HG03565 (cell line): ENCODE results near the gene ENTHD1.
"Not testable (repeated sequence)": the region's sequence is repeated elsewhere in the genome, so short reads cannot be mapped to it uniquely, and the experiment has no call there.

Source experiments
- ATAC-seq: cut with Tn5 transposase; IDR thresholded peaks from one replicate; pipeline ENCODE4 v1.9.1; 2021; ENCODE audit warnings: mild to moderate bottlenecking, moderate library complexity; ENCODE audit not compliant: unreplicated experiment

The ENTHD1 gene

DNA sequence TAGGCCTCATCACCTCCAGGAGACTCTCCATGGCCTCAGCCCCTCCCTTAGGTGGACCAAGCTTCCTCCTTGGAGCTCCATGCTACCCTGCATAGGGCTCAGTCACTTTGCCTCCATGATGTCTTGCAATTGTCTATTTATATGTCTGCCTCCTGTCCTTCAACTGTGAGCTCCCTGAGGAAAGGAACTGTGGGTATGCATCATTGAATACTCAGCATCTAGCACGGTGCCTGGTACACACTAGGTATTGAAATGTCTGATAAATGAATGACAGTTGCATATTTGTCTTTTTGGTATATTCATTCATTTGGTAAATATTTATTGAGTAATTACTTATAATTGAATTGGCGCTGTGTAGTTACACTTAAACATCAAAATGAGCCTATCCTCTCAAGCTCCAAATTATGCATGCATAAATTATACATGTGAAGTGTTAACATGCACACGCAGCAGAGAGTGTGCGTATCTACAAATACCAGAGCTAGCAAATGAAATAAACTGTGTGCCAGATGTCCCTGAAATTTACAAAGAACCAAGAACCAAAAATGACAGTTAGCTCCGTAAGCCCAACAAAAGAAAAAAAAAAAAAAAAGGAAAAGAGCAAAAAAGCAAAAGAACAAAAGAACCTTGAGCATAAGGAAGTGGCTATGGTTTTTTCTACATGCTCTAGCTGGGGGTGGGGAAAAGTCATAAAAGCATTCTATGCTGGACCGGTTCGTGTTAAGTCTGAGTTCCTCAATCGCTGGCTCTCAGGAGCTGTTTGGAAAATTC is 32.5 kb upstream of the ENTHD1 start:
- ATAC-seq, result no peak

DNA sequence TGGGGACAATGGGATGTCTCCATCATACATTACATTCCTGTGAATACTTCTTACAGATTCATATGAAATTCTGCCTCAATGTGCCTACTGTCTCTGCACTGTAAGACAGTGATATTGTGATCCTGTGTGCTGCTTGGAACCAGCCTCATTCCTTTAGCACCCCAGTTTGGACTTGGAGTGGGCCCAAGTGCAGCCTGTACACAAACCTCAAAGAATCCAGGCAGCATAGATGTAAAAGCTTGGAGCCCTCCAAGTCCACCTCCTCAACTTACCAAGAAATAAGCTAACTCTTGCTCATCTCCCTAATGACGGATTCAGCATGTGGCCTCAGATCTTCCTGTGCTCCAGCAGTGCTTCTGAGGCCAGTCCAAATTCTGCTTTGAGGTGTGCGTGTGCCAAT is 31.7 kb upstream of the ENTHD1 start:
- no peak for ATAC-seq

DNA sequence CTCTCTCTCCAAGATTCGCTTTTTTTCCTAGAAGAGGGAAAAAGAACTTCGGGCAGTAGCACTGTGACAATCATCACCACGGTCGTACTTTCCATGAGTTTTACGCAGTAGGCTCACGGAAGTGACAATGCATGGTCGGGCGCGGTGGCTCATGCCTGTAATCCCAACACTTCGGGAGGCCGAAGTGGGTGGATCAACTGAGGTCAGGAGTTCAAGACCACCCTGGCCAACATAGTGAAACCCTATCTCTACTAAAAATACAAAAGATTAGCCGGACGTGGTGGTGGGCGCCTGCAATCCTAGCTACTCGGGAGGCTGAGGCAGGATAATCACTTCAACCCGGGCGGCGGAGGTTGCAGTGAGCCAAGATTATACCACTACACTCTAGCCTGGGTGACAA is 30.7 kb upstream of the ENTHD1 start:
- ATAC-seq, result no peak

DNA sequence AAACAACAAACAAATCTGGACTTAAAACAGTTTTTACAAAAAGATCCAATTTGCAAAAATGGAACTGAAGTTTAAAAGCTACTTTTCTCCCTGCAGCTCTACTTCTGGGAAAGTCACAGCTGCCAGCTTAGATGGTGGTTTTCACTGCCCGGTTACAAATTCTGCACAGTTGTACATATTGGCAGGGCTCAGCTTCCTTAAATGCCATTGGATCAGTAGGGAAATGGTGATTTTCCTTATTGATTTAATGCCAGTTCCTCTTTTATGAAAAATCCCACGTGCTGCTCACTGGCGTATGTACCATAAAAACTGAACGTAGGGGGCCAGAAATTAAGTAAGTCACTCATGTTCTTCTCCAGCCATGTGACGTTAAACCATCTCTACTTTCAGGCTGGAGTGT is 30.1 kb upstream of the ENTHD1 start:
- no peak for ATAC-seq

DNA sequence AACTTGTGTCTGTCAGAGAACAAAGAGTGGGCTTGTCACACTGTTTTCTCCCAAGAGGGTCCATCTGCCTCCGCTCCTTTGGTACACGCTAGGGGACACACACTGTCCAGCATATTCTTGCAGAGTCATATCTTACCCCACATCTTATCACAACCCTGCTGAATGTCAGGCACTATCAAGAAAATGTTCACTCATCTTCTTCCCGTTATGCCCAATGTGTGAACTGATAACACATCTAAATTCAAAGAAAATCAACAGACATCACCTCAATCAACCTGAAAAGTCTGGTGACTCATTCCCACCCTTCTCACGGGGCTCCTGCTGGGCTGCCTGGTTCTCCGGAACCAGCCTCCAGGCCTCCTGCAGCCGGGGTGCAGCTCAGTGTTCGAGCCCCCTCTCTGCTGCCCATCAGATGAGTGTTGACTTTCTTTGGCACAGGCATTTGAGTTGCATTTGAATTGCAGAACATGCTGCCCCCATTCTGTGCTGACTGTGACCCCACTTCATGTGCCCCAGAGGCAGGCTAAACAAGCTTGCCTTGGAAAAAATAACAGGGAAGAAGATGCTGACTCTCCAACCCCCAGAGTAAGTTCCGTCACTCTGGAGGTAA is 26.7 kb upstream of the ENTHD1 start:
- no peak for ATAC-seq

DNA sequence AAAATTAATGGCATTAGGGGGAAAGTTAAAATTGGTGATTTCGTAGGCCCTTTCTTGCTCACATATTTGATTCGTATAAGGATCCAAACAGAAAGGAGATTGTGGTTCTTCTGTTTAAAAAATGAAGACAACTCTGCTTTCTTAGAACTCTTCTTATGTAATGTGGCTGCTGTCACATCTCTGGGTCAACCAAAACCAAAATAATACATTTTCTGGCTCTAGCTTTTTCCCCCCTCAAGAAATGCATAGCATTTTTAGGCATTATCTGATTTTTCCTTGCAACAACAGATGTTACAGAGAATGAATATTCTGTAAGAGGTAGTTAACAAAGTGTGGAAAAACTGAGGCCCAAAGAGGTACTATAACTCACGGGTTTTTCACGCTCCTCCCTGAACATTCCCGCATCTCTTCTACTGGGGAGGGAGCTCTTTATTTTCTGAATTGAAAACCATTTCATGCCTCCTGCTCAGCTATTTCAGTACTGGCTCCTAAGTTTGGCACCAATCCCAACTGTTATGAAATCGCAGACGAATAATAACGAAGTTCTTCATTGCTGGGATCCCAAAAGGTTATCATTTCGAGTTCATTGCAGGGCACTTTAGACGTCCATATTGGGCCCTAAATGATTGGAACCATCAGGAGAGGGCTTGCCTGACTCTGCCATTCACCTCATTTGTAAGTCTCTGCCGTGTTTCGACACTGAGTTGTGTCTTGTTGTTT is 24.4 kb upstream of the ENTHD1 start:
- no peak for ATAC-seq

DNA sequence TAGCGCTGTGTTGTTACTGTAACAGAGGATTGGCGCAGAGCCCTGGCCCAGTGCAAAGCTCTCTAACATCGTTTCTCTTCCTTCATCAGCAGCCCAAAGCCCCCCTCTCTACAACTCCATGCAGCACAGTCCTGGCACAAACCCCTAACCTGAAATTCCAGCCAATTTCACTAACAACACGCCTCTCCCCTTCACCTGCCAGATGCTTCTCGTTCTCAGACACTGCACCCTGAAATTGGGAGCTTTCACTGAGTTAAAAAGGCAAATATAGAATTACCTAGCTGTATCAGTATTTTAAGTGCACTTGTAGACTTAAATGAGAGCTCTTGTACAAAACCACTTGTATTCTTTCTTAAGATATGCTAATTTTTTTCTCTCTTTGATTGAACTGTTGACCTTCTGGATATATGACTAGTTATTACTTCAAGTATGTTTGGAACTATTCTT is 23.7 kb upstream of the ENTHD1 start:
- ATAC-seq, result no peak

DNA sequence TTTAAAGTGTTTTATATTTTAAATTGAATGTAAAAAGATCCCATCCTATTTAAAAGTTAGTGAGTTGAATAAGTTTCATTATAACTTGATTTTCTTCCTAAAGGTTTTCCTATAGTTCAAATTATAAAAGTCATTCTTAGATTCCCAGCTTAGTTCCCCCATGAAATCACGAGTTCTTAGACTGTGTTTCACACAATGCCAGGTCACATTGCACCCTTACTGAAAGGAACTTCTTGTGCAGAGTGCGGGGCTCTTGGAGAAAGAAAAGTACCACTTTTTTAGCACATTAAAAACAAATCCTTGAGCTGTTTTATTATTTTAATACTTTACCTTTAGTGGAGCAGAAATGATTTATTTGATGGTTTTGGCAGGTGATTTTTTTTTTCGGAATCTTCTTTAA is 22.9 kb upstream of the ENTHD1 start:
- ATAC-seq, result no peak

DNA sequence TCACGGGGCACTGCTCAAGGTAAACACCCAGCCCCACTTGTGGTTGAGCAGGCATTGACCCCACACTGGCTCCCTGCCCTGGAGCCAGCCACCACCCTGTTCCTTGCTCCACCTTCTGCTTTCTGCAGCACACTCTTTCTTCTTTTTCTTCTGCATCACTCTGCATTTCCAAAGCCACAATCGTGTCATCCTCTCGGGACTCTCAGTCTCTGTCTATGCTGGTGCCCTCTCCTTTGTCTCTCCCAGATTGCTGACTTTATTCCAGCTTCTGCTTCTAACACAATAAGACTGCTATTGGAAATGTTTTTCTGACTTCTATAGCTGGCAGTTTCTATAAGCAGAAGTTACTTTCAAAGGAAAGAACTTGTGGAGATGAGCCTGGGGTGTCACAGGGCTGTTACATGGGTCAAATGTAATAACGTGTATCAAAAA is 21.8 kb upstream of the ENTHD1 start:
- ATAC-seq, result no peak

DNA sequence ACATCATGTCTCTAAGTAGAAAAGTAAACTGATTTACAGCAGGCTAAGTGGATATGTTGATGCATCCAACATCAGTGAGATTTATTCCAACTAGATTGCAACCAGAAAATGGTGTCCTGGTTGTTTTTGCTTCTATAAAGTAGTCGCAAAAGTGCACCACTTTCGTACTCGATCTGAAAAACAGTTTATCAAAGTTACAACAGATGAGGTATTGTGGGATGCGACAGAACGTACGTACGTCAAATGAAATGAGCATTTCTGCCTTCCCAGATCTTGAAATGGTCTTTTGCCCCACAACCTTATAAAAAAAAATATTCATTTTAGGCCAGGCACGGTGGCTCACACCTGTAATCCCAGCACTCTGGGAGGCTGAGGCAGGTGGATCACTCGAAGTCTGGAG is 21.0 kb upstream of the ENTHD1 start:
- no peak for ATAC-seq

DNA sequence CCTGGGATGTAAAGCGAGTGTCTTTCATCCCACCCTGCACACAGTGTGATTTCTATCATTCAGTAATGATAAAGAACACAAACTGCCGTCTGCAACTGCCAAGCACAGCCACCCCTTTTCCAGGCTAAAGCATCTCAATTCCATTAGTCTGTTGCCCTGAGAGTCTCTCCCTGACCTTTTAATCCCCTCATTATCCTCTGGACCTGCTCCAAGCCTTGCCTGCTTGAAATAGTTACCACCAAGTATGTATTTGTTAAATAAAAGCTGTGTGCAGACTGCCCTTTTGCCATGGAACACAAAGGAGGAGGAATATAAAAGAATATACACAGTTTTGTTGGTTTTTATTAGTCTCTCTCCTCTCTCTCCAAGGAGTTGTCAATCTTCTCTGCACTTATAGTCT is 20.3 kb upstream of the ENTHD1 start:
- no peak for ATAC-seq

DNA sequence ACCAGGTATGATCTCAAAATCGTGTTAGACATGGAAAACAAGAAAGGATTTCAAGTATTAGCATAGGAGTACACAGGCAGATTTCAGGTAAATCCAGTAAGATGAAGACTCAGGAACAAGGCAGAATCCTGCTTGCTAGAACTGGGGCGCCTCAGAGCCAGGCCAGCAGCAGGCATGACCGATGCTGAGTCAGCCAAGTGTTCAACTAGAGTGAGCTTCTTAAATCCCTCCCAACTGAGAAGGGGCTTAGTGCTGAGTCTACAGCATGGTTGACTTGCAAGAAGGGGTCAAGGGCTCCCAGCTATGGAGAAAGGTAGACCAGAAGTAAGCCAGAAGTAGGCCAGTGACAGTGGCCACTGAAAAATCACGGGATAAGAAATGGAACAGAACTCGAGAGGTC is 19.8 kb upstream of the ENTHD1 start:
- no peak for ATAC-seq

DNA sequence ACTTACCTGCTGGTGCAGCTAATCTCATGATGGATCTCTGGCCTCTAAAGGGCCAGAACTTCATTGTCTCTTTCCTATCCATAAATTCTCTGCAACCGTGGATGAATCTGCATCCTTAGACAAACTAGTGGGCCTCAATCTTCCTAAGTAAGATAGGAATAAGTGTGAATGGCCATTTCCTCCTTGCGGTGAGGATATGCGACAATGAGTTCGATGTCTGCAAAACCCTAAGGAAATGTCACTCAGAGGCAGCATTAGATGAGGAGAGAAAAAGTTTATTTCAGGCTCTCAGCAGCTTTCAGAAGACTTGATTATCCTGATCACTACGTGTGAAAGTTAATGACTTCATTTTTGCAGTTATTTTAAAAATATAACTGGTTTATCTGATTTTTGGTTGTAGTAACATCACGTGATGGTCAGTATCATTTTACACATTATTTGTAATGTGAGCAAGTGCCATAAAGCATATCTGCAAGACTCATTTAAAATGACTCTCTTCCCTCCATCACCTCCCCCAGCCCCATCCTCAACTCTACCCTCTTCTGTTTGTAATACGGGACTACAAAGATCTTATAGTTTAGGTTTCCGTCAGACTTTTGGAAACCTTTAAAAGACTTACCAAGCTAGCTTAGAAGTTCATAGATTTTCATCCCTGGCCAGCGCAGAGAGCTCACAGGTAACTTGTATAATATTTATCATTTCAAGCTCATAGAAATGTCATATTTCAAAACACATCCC is 17.5 kb upstream of the ENTHD1 start:
- no peak for ATAC-seq

DNA sequence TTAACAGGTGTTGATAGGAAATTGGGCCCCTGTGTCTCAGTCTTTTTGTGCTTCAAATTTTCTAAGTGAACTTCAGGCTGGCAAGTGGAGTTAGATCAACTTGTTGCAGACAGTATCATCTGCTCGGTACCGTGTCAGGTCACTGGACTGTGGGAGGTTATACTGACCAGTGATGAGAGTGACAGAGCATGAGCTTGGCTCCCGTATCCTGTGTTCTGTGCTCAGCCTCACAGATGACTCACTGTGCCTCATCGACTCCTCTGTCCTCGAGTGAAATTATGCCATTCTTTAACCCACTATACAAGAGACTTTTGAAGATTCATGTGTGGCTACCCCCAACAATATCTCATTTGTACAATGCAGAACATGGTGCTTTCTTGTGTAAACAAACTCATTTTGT is 15.2 kb upstream of the ENTHD1 start:
- no peak for ATAC-seq

DNA sequence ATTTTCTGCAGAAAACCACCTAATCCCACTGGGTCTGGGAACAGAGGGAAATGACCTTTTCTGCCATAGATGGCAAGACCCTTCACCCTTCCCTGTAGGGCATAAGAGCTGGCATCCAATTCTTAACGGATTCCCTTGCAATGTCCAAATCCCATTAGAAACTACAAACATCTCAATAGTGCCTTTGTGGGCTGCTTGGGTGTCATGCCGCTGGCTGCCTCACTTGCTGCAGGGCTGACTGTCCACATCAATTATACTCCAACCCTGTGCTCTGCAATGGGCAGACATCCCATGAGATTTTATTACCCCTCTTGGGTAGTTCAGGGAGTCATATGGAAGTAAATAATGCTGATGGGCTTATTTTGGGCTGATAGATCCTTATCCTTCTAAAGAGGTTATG is 14.6 kb upstream of the ENTHD1 start:
- ATAC-seq, result no peak

DNA sequence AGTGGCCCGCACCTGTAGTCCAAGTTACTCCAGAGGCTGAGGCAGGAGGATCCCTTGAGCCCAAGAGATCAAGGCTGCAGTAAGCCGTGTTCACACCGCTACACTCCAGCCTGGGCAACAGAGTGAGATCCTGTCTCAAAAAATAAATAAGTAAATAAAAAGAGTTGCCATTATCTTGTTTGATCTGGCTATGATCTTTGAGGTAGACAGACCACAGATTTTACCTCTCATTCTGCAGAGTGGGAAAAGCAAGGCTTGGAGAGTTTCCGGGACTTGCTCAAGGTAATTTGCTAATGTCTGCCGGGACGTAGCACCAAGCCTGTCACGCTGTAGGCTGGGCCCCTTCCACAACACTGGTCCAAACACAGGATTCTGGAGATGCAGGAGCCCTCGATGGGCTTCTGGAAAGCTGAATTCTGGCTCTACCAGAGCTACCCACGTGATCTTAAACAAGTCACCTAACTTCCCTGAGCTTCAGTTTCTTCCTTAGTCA is 14.1 kb upstream of the ENTHD1 start:
- no peak for ATAC-seq

DNA sequence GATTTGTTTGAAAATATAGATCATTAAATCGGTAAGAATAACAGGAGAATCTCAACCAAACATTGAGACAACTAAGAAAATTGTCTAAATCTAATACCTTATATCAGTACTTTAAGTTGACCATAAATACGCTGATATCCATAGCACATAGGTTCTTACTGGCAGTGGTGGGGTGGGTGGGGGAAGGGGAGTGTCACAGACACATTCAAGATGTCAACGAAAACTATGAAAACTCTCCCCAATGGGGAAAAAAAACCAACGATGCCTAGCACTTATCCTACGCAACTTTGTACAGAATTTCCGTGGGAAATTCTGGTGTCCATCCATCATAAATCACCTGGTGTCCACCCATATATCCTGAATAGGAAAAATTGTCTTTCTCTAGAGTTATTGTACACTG is 13.5 kb upstream of the ENTHD1 start:
- no peak for ATAC-seq

DNA sequence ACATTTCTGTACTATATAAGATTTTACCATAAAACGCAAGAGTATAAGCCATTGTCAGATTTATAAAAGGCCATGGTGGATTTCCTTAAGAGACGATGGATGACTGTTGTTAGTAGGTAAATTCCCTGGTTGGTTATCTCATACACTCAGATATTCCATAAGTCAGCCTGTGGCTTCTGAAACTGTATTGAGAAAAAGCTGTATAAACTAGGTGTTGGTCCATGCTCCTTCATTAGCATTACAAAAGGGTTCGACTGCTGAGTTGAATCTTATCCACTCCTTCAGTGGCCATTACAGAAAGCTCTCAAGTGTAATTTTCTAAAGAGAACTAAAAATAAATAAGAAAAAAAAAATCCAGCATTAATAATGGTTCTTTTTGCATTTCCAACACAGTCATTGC is 12.6 kb upstream of the ENTHD1 start:
- no peak for ATAC-seq

DNA sequence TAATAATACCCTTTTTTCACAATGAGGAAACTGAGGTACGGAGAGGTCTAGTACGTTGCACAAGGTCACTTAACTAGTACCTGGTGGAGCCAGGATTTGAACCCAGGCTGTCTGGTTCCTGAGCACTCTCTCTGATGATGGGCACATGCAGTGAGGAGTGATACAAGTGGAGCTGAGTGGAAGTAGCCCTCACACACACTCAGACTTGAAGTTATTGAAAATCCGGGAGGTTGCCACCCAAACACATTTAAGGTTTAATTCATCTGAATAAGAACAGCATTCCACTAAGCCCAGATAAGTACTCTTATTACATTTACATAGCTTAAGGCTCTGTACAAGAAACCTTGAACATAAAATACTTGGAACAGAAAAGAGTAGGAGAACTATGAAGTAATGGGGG is 12.1 kb upstream of the ENTHD1 start:
- no peak for ATAC-seq

DNA sequence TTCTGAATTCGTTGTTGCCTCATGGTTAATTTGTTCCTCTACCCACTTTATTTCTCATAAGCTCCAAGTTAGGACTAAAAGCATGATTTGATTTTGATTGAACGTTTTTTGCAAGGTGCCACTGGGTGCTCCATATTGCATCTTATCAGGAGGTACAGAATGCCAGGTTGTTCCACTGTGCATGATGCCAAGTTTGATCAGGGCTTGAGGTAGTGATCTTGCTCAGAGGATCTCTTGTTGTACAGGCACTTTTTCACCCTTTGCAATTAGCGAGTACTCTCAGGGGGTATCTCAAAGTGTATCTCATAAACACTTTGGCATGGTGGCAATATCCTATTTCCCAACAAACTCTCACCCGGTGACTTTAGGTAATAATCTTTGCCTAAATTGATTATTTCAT is 11.3 kb upstream of the ENTHD1 start:
- ATAC-seq, result no peak

DNA sequence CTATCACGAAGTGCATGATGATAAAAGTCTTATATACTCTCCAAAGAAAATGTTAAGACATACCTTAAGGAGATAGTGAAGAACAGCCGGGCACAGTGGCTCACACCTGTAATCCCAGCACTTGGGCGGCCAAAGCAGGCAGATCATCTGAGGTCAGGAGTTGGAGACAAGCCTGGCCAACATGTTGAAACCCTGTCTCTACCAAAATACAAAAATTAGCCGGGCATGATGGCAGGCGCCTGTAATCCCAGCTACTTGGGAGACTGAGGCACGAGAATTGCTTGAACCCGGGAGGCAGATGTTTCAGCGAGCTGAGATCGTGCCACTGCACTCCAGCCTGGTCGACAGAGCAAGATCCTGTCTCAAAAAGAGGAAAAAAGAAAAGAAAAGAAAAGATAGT is 10.5 kb upstream of the ENTHD1 start:
- ATAC-seq, result not testable (repeated sequence)
